Caco-2 (cell line): ENCODE results near the gene RIMS3. TPM values are rescaled to one million over a fixed set of nuclear protein-coding genes. Genes with fewer than 3 reads are reported as not detected.

ENCODE experiments used
- Bru-seq: library from RNA; stranded (reverse); fragments of 400-500 nt; gene quantifications from one replicate; lab custom pipeline; 2021; lab: Mats Ljungman, UMichigan
- BruChase-seq, 2 experiments: library from RNA; stranded (reverse); fragments of 400-500 nt; gene quantifications; one replicate each; lab custom pipeline; 2021; lab: Mats Ljungman, UMichigan
- BruUV-seq: library from RNA; stranded (reverse); fragments of 400-500 nt; replicated peaks from 2 replicates; lab custom pipeline; 2021; lab: Mats Ljungman, UMichigan
- CTCF ChIA-PET: fragments of 300-600 bp; sonication (Branson Sonifier 250); formaldehyde crosslinking; loops from one replicate; lab custom pipeline; 2022; ENCODE audit warnings: antibody characterized with exemption; lab: Charles Lee
- POLR2A ChIA-PET: fragments of 300-600 bp; sonication (Branson Sonifier 250); formaldehyde crosslinking; loops from one replicate; lab custom pipeline; 2022; ENCODE audit warnings: antibody characterized with exemption; lab: Charles Lee
- DNase-seq, 2 experiments: peaks; one replicate each; pipeline versions ENCODE4 v3.0.0 to v3.0.0-alpha.2; 2020 to 2022
- H3K27me3 ChIP-seq: replicated peaks from 2 replicates; pipeline ENCODE4 v1.6.0; 2011; ENCODE audit warnings: low read length; ENCODE audit not compliant: control insufficient read depth, insufficient read depth
- H3K36me3 ChIP-seq: 2 replicates; pipeline ENCODE4 v1.5.1; 2011; ENCODE audit warnings: low read length; ENCODE audit not compliant: control insufficient read depth, insufficient read depth
- H3K4me1 ChIP-seq: fragments of 250-450 bp; sonication (Bioruptor Pico); 2 replicates; pipeline ENCODE4 v1.5.1; 2020; ENCODE audit warnings: mild to moderate bottlenecking
- H3K4me3 ChIP-seq: 2 replicates; pipeline ENCODE4 v1.5.1; 2011; ENCODE audit warnings: low read depth, mild to moderate bottlenecking, control low read depth, low read length
- H3K9me3 ChIP-seq: fragments of 250-450 bp; sonication (Bioruptor Pico); 2 replicates; pipeline ENCODE4 v1.5.1; 2020; ENCODE audit warnings: mild to moderate bottlenecking, moderate library complexity
- H3K27ac Mint-ChIP-seq: one replicate; pipeline ENCODE4 v1.8.0; 2022; ENCODE audit warnings: mixed read lengths; ENCODE audit not compliant: unreplicated experiment
- H3K27me3 Mint-ChIP-seq: one replicate; pipeline ENCODE4 v1.8.0; 2022; ENCODE audit warnings: mixed read lengths; ENCODE audit not compliant: insufficient read depth, unreplicated experiment
- H3K36me3 Mint-ChIP-seq: one replicate; pipeline ENCODE4 v1.8.0; 2022; ENCODE audit warnings: mild to moderate bottlenecking, mixed read lengths; ENCODE audit not compliant: insufficient read depth, unreplicated experiment
- H3K4me1 Mint-ChIP-seq: one replicate; pipeline ENCODE4 v1.8.0; 2022; ENCODE audit warnings: low read depth, mixed read lengths; ENCODE audit not compliant: unreplicated experiment
- H3K4me3 Mint-ChIP-seq: one replicate; pipeline ENCODE4 v1.8.0; 2022; ENCODE audit warnings: mild to moderate bottlenecking, moderate library complexity, mixed read lengths; ENCODE audit not compliant: unreplicated experiment
- H3K9me3 Mint-ChIP-seq: one replicate; pipeline ENCODE4 v1.8.0; 2022; ENCODE audit warnings: mixed read lengths; ENCODE audit not compliant: unreplicated experiment
- intact Hi-C: fragments of 100-400 bp; cut with micrococcal nuclease; formaldehyde crosslinking; loops from one replicate; pipeline ENCODE4 v1.10.0; 2022; ENCODE audit not compliant: unreplicated experiment
- long read RNA-seq: library from polyadenylated mRNA; stranded (forward); transcript quantifications from one replicate; pipeline ENCODE4 v2.0.0, GENCODE V29; 2022
- total RNA-seq: library from RNA; stranded (reverse); gene quantifications from 2 replicates; pipeline ENCODE4 v1.2.3, GENCODE V29; 2022
- TF ChIP-seq, protein P1 (sequence below), 2 experiments: fragments of 200-600 bp in 1 of 2; IDR thresholded peaks; 1 replicate in 1 of 2; 2 replicates in 1 of 2; pipeline versions ENCODE4 v1.5.1 to v1.8.0; 2011 to 2022; ENCODE audit warnings: antibody characterized with exemption in 1 of 2, control low read depth in 1 of 2, inconsistent platforms in 1 of 2, low read depth in 1 of 2, low read length in 1 of 2, mild to moderate bottlenecking in 1 of 2, moderate library complexity in 1 of 2; ENCODE audit not compliant: insufficient read depth in 1 of 2, severe bottlenecking in 1 of 2, unreplicated experiment in 1 of 2

Gene RIMS3
- total RNA-seq (2.8 and 3.1 TPM in 2 replicates), Bru-seq, nascent RNA (percentile 29 among the genes with signal in this experiment), BruChase-seq, experiment 1, labeled RNA remaining after a 2-hour chase (percentile 34 among the genes with signal in this experiment), BruChase-seq, experiment 2, labeled RNA remaining after a 6-hour chase (percentile 42 among the genes with signal in this experiment)
- long read RNA-seq, full-length matches to known transcripts, result 1 of 3 reads
- long read RNA-seq, partial matches to known transcripts, result 0 of 3 reads
- long read RNA-seq, other reads (novel, unspliced or antisense), result 2 of 3 reads

DNA sequence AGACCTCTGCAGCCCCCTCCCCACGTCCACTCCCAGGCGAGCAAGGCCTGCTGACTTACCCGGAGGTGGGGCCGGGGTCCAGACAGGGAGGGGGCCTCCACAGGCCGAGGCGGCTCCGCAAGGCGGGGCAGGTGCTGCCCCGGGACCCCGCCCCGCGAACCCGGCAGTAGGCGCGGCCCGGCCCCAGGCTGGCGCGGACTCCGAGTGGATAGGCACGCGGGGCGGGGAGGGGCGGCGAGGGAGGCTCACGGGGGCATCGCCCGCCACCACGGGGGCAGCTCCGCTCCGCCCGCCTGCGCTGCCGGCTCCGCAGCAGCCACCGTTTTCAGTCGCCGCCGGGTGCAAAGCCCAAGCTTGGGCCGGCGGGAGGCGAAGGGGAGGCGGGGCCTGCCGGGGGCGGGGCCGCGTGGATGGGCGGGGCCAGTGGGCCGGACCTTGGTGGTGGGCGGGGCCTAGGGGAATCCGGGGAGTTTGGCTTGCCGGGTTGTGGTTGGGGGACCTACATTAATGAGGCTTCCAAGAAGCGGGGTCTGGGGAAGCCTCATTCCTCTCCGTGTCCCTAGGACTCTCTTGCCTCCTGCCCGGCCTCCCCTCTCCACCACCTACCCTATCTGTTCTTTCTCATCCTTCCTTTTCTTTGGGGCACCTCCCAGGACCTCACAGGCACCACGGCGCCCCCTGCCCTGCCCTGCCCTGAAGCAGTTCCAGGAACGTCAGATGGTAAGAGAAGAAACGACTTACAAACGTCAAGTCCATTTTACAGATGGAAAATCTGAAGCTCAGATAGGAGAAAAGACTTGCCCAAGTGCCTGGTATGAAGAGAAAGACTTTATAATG lies at the start of gene RIMS3:
TSS of gene RIMS3 (minus strand) at position 348 of the 837 bp plus-strand sequence. CDS start 23,757 bp downstream, outside the sequence.
- no peaks in the 10 kb centered on the region for H3K36me3 ChIP-seq
- DNase-seq, result peak; percentile 61 to 84
- no peaks in the 10 kb centered on the region for H3K9me3 Mint-ChIP-seq
- H3K4me1 Mint-ChIP-seq, result no peaks in the 10 kb centered on the region
- H3K9me3 ChIP-seq, result no peaks in the 10 kb centered on the region
- CTCF ChIA-PET, result interaction anchor here (0.6 to 0.7 kb wide), 2 partner anchors 746 to 1278 kb away, joined by 5 to 7 read pairs; no protein-coding TSS in a partner anchor
- POLR2A ChIA-PET, result no interaction called here
- intact Hi-C loops, result loop anchor here (5.0 kb wide), 3 partner anchors 33 to 133 kb away; partner anchors contain the start of gene ZNF684
- TF ChIP-seq, protein P1, sequence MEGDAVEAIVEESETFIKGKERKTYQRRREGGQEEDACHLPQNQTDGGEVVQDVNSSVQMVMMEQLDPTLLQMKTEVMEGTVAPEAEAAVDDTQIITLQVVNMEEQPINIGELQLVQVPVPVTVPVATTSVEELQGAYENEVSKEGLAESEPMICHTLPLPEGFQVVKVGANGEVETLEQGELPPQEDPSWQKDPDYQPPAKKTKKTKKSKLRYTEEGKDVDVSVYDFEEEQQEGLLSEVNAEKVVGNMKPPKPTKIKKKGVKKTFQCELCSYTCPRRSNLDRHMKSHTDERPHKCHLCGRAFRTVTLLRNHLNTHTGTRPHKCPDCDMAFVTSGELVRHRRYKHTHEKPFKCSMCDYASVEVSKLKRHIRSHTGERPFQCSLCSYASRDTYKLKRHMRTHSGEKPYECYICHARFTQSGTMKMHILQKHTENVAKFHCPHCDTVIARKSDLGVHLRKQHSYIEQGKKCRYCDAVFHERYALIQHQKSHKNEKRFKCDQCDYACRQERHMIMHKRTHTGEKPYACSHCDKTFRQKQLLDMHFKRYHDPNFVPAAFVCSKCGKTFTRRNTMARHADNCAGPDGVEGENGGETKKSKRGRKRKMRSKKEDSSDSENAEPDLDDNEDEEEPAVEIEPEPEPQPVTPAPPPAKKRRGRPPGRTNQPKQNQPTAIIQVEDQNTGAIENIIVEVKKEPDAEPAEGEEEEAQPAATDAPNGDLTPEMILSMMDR (IDR thresholded peaks at IDR 0.05; ENCODE audit: insufficient read depth in 1 of 2, low read depth in 1 of 2, low read length in 1 of 2, severe bottlenecking in 1 of 2, unreplicated experiment in 1 of 2), result peak in 1 of 2 experiments; percentile 26
- peak within 1 kb of the TSS; percentile 37 for H3K4me3 ChIP-seq
- H3K4me3 Mint-ChIP-seq, result peak within 1 kb of the TSS; percentile 79
- no peaks in the 10 kb centered on the region for H3K4me1 ChIP-seq
- no peaks in the 10 kb centered on the region for H3K27me3 Mint-ChIP-seq
- H3K27ac Mint-ChIP-seq, result no peak within 1 kb of the TSS
- BruUV-seq, result no TSS peak
- no peaks in the 10 kb centered on the region for H3K36me3 Mint-ChIP-seq
- no peaks in the 10 kb centered on the region for H3K27me3 ChIP-seq

GRCh38 chr1:40712997-40713396 lies 47.5 kb upstream of the RIMS3 start:
- TF ChIP-seq, protein P1 (IDR thresholded peaks at IDR 0.05; ENCODE audit: insufficient read depth in 1 of 2, low read depth in 1 of 2, low read length in 1 of 2, severe bottlenecking in 1 of 2, unreplicated experiment in 1 of 2), result no peak
- intact Hi-C loops, result no loop called here
- BruUV-seq, result no TSS peak
- Mint-ChIP-seq H3K4me3 (no peak overlapping the region), H3K36me3 (peaks cover 22% of the 10 kb centered on the region), H3K27ac (no peak overlapping the region), H3K4me1 (peaks cover 13% of the 10 kb centered on the region), H3K9me3 (no peaks in the 10 kb centered on the region), H3K27me3 (no peaks in the 10 kb centered on the region)
- Histone ChIP-seq H3K27me3 (no peaks in the 10 kb centered on the region), H3K9me3 (no peaks in the 10 kb centered on the region), H3K4me1 (peaks cover 40% of the 10 kb centered on the region), H3K4me3 (no peak overlapping the region), H3K36me3 (peaks cover 1% of the 10 kb centered on the region; the same call in 1 of the 2 replicates)
- CTCF ChIA-PET, result no interaction called here
- POLR2A ChIA-PET, result no interaction called here
- DNase-seq, result no peak

GRCh38 chr1:40712405-40712944 lies 47.0 kb upstream of the RIMS3 start:
- Histone ChIP-seq H3K4me1 (peaks cover 35% of the 10 kb centered on the region), H3K36me3 (peaks cover 1% of the 10 kb centered on the region; the same call in 1 of the 2 replicates), H3K4me3 (no peak overlapping the region), H3K9me3 (no peaks in the 10 kb centered on the region), H3K27me3 (no peaks in the 10 kb centered on the region)
- Mint-ChIP-seq H3K27me3 (no peaks in the 10 kb centered on the region), H3K27ac (no peak overlapping the region), H3K4me1 (peaks cover 13% of the 10 kb centered on the region), H3K9me3 (no peaks in the 10 kb centered on the region), H3K4me3 (no peak overlapping the region), H3K36me3 (peaks cover 22% of the 10 kb centered on the region)
- ChIA-PET CTCF (no interaction called here), POLR2A (no interaction called here)
- no peak for DNase-seq
- no TSS peak for BruUV-seq
- intact Hi-C loops, result no loop called here
- TF ChIP-seq, protein P1 (IDR thresholded peaks at IDR 0.05; ENCODE audit: insufficient read depth in 1 of 2, low read depth in 1 of 2, low read length in 1 of 2, severe bottlenecking in 1 of 2, unreplicated experiment in 1 of 2), result no peak
